K562 (cell line): ENCODE measurements around the gene GDF9. TPM values are rescaled to one million over a fixed set of nuclear protein-coding genes. Genes with fewer than 3 reads are reported as not detected.

ENCODE experiments used
- BACH1 ChIP-seq: fragments of 200-800 bp; sonication (Bioruptor generic); IDR thresholded peaks from 2 replicates; pipeline ENCODE4 v1.6.1; 2016; ENCODE audit warnings: missing genetic modification characterization, missing compliant biosample characterization
- CXXC5 ChIP-seq: fragments of 250-450 bp; sonication (Bioruptor Pico); IDR thresholded peaks from 2 replicates; pipeline ENCODE4 v1.8.0; 2022; ENCODE audit warnings: inconsistent platforms, mild to moderate bottlenecking, moderate library complexity
- FOXM1 ChIP-seq, 2 experiments: fragments of 450-650 bp in 1 of 2; sonication (generic) in 1 of 2; formaldehyde crosslinking in 1 of 2; IDR thresholded peaks; 2 replicates each; pipeline versions ENCODE4 v1.6.1 to v1.9.0; 2017 to 2022; ENCODE audit warnings: low read depth in 2 of 2, mild to moderate bottlenecking in 2 of 2, missing genetic modification reagents in 1 of 2, moderate library complexity in 1 of 2
- HEY1 ChIP-seq: fragments of 250-450 bp; sonication (Bioruptor Pico); IDR thresholded peaks from 2 replicates; pipeline ENCODE4 v1.5.0; 2020; ENCODE audit warnings: mild to moderate bottlenecking, moderate library complexity, borderline replicate concordance
- HMGN3 ChIP-seq: IDR thresholded peaks from 2 replicates; pipeline ENCODE4 v1.6.1; 2011; ENCODE audit warnings: borderline replicate concordance, low read depth, mild to moderate bottlenecking, mixed read lengths, low read length; ENCODE audit not compliant: insufficient read length; ENCODE audit errors: extremely low read depth
- MED1 ChIP-seq: sonication (generic); formaldehyde crosslinking; IDR thresholded peaks from 2 replicates; pipeline ENCODE4 v1.8.1; 2023; ENCODE audit warnings: missing genetic modification reagents, borderline replicate concordance
- PHTF2 ChIP-seq: fragments of 250-450 bp; sonication (Bioruptor Pico); IDR thresholded peaks from 2 replicates; pipeline ENCODE4 v1.5.0; 2021; ENCODE audit warnings: mild to moderate bottlenecking
- ZNF263 ChIP-seq: sonication (generic); formaldehyde crosslinking; IDR thresholded peaks from 2 replicates; pipeline ENCODE4 v1.8.0; 2022; ENCODE audit warnings: mild to moderate bottlenecking, missing genetic modification reagents, borderline replicate concordance
- polyA plus RNA-seq, 8 experiments: library from polyadenylated mRNA; depleted of rRNA in 4 of 8; stranded (reverse) in 5 of 8; unstranded in 3 of 8; fragments of >200 nt; fragmentation: Nextera tagmentation in 2 of 8; fragmentation: Illumina TruSeq in 1 of 8; extraction: Ambion mirVana in 2 of 8; extraction: Trizol in 1 of 8; gene quantifications; 2 replicates each; pipeline versions ENCODE4 v1.2.1 to v1.2.3, GENCODE V29; 2011 to 2014; ENCODE audit warnings: inconsistent platforms in 1 of 8, missing spikeins in 1 of 8
- total RNA-seq, 7 experiments: library from RNA; depleted of rRNA in 6 of 7; stranded (reverse); fragments of >200 nt in 6 of 7; fragmentation: Illumina TruSeq in 2 of 7; extraction: Trizol in 2 of 7; gene quantifications; 2 replicates each; pipeline versions ENCODE4 v1.2.1 to v1.2.3, GENCODE V29; 2011 to 2021; ENCODE audit warnings: low replicate concordance in 1 of 7
- TF ChIP-seq, protein P1 (sequence below): fragments of 450-650 bp; conservative IDR thresholded peaks from 2 replicates; pipeline ENCODE4 v1.6.1; 2016; ENCODE audit warnings: missing genetic modification characterization, low read depth, mild to moderate bottlenecking, control low read depth, missing compliant biosample characterization
- TF ChIP-seq, protein P2 (sequence below): fragments of 450-650 bp; formaldehyde crosslinking; conservative IDR thresholded peaks from 2 replicates; pipeline ENCODE4 v1.4.0; 2022; ENCODE audit warnings: mild to moderate bottlenecking, missing genetic modification characterization

GDF9 gene
- total and polyA plus RNA-seq, 9 of the 15 experiments (the other 6 are each of a cell fraction or from before 2014, with no cell fraction given), result 0.10 to 0.70 (median 0.20) TPM; not detected in 1

DNA sequence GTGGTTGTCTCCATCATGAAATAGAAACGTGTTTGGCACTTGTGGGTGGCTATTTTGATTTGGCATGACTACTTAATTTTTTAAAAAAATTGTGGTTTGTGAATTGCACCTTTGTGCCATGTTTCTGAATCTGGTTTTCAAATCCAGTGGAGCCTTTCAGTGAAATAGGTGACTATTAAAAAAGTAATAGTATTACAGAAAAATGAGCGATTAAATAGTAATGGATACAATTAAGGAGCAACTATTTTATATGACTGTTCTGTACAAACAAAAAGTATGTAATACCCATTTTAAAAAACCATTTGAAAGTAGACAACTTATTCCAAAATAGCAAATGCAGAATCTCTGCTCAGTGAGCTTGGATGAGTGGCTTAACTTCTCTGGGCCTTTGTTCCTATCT is 50.2 kb downstream of the GDF9 start (continued):
- TF ChIP-seq BACH1 (no peak), ZNF263 (no peak), MED1 (CRISPR knock-in tag) (no peak), CXXC5 (CRISPR knock-in tag) (no peak), HEY1 (CRISPR knock-in tag) (no peak), FOXM1 (IDR thresholded peaks at IDR 0.05; ENCODE audit: low read depth) (no peak), FOXM1 (CRISPR knock-in tag; IDR thresholded peaks at IDR 0.05; ENCODE audit: low read depth) (no peak), PHTF2 (CRISPR knock-in tag) (no peak), HMGN3 (no peak)
- TF ChIP-seq, protein P1, sequence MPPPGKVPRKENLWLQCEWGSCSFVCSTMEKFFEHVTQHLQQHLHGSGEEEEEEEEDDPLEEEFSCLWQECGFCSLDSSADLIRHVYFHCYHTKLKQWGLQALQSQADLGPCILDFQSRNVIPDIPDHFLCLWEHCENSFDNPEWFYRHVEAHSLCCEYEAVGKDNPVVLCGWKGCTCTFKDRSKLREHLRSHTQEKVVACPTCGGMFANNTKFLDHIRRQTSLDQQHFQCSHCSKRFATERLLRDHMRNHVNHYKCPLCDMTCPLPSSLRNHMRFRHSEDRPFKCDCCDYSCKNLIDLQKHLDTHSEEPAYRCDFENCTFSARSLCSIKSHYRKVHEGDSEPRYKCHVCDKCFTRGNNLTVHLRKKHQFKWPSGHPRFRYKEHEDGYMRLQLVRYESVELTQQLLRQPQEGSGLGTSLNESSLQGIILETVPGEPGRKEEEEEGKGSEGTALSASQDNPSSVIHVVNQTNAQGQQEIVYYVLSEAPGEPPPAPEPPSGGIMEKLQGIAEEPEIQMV, result no peak
- TF ChIP-seq, protein P2, sequence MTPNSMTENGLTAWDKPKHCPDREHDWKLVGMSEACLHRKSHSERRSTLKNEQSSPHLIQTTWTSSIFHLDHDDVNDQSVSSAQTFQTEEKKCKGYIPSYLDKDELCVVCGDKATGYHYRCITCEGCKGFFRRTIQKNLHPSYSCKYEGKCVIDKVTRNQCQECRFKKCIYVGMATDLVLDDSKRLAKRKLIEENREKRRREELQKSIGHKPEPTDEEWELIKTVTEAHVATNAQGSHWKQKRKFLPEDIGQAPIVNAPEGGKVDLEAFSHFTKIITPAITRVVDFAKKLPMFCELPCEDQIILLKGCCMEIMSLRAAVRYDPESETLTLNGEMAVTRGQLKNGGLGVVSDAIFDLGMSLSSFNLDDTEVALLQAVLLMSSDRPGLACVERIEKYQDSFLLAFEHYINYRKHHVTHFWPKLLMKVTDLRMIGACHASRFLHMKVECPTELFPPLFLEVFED (CRISPR knock-in tag), result no peak
